Stimulated activated CD4-positive, alpha-beta T cell treated with anti-CD3 and anti-CD28 coated beads, Interleukin-15, amount 100 ng/mL, for 24 hours (primary cell): Measurements from ENCODE around the gene NUDT4.
A peak's percentile ranks its signal among the peaks of the same experiment; 100 is the strongest.
"Not testable (repeated sequence)": the region's sequence is repeated elsewhere in the genome, so short reads cannot be mapped to it uniquely, and the experiment has no call there.

Source experiments
- DNase-seq: peaks from one replicate; pipeline ENCODE4 v3.0.0-alpha.2; 2020

Gene NUDT4

DNA sequence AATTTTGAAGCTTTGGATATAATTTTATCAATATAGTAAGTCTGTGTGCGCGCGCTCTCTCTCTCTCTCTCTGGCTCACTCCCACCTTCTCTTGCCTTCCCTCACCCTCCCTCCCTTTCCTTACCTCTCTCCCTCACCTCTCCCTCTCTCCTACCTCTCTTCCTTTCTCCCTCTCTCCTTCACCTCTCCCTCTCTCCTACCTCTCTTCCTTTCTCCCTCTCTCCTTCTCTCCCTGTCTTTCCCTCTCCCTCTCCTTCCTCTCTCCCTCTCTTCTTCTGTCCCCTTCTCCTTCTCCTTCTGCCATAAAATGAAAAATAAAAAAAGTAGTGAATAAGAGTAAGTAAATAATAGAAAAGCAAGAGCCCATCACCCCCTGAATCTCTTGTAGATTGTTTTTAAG, 9.0 kb upstream of the NUDT4 start:
- DNase-seq = no peak

DNA sequence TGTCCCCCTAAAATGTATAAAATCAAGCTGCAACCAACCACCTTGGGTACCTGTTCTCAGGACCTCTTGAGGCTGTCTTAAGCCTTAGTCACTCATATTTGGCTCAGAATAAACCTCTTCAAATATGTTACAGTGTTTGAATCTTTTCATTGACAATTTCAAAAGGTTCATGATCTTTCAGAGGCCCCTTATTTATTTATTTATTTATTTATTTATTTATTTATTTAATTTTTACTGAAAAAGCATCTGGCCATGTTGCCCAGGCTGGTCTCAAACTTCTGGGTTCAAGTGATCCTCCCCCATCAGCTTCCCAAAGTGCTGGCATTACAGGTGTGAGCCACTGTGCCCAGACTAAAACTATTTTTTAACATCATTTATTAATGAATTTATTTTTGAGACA, 8.2 kb upstream of the NUDT4 start:
- DNase-seq = no peak

GRCh38 chr12:93370947-93371346, 6.8 kb upstream of the NUDT4 start:
- no peak for DNase-seq

- DNase-seq = no peak
Measured at GRCh38 chr12:93373961-93374656, 3.6 kb upstream of the NUDT4 start.

- no peak for DNase-seq
Measured at GRCh38 chr12:93375906-93376305, 1.8 kb upstream of the NUDT4 start.

- no peak for DNase-seq
Measured at GRCh38 chr12:93376436-93377251, 1.1 kb upstream of the NUDT4 start.

DNA sequence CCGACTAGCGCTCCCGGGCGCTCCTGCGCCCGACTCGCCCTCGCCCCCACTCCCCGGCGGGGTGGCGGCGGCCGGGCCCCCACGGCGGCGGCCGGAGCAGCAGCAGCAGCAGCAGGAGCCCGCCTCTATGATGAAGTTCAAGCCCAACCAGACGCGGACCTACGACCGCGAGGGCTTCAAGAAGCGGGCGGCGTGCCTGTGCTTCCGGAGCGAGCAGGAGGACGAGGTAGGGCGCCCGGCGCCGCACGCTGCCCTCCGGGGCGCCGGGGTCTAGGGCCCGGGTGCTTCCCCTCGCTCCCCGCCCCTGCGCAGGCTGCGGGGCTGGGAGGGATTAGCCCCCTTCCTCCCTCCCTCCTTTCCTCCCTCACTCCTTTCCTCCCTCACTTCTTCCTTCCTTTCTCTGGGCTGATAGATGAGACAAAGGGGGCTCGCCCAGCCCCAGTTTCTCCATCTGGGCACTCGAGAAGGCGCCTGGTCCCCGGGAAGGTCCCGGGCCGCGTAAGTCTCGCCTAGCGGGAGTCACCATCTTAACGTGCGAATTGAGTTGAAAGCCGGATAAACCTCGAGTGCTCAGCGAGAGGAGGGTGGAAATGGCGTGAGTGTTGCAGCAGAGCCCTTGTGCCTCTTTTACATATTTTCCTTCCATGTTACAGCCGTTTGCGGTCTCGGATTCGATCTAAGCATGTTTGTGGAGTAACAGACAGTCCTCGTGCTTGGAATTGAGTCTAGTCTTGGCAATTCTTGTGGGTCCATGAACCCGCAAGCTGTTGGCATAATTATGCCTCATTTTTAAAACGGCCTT, 672 bp downstream of the NUDT4 start:
- peak; percentile 70 for DNase-seq

DNA sequence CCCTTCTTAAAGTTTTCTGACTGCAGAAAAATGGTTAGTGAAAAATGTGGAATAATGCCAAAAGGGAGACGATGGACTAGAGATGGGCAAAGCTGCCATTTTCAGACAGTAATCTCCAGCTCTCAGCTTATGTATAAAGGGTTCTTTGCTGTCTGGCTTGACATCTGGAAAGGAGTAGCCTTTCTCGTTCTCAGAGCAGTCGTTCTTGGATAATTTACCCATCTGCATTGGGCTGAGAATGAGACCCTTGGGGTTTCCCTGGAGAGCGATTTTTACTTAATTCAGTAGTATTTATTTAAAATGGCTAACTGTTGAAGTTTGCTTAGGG, 1.2 kb downstream of the NUDT4 start:
- DNase-seq = no peak

DNA sequence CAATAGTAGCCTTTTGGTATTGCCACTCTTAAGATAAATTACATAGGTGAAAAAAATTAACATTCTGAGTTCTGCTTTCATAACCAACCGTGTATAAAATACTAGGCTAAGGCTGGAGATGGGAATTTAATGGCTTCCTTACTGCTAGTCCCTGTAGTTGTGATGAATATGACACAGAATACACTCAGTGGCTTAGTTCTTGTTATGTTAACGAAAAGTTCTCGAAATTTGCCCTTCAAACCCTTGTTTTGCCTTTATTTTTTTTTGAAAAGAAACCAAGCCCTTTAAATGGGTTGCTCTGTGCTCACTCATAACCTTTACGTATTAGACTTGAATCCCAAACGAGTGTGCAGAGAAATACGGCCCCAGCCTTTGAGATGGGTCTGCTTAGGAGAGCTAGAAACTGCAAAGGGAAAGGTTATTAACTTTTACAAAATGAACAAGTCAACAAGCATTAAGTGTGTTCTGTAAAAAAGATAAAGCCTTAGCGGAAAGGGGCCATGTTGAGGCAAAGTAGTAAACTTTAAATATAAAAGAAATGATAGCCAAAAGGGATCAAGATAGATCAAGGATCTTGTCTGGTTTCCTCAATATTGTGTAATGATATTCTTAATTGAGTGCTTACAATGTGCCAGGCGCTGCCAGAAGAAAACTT, 1.7 kb downstream of the NUDT4 start:
- no peak for DNase-seq

- no peak for DNase-seq
Measured at GRCh38 chr12:93379981-93380361, 2.2 kb downstream of the NUDT4 start.

DNA sequence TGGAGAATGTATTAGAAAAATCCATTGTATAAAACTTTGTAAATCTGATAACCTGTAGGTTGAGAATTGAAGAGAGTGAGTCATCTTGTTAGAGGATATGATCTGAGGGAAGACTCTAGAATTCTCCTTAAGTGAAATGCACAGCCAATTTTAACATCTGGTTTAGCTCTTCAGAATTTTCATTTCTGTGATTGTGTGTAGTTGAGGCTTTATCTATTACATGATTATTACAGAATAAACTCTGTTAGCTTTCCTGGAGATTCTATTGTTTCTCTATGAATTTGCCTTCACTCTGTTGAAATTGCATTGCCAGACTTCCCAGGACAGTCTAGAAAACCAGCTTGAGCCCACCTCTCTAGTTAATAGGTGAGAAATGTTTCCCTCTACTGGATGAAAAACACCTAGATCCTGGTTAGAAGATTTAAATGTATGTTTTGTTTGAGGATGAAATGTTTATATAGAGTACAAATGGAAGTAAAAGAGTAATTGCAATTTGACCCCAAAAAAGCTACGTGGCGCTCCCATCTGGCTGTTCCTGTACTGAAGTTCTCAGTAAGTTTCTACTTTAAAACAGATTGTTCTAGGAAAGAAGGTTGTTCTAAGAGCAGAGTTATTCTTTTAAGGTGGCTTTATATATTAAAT, 2.9 kb downstream of the NUDT4 start:
- no peak for DNase-seq

DNA sequence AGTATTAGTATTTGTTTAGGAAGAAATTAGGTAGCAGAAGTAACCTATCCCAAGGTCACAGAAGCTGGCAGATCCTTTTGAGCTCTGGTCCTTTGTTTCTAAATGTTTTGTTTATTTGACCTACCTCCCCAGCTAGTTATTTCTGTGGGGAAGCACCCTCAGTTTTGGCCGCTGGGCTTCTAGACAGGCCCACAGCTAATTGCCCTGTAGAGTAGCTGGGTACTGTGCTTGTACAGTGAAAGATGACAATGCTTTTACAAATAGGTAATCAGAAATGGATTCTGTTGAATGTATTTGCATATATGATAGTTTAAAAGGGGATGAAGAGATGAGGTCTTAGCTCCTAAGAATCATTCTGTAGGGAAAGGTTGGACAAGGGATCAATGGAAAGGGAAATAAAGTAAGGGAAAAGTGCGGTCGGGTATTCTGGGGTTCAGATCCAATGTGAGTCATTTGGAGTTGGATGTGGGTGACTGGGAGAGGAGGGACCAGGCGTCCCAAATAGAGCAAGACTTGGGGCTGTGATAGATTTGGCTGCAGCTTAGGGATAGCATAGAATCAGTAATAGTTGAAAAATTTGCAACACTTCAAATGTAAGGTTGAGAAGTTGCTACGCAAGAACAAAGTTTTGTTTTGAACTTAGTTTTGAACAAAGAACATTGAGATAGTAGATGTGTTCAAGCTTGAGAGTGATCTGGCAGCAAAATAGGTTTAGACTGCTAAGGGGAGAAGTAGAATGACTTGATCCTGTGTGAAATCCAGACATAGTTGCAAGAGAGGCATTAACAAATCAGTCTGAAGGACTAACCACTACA, 3.6 kb downstream of the NUDT4 start:
- DNase-seq = no peak

DNA sequence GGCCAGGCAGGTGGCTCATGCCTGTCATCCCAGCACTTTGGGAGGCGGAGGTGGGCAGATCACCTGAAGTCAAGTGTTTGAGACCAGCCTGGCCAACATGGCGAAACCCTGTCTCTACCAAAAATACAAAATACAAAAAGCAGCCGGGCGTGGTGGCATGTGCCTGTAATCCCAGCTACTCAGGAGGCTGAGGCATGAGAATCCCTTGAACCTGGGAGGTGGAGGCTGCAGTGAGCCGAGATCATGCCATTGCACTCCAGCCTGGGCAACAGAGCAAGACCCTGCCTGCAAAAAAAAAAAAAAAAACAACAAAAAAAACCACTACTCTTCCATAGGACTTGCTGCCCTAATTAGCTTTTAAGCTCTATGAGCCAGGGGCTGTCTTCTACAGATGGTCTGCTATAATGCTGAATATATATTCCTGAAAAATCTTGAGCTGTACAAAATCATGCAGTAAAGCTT, 4.3 kb downstream of the NUDT4 start:
- DNase-seq = not testable (repeated sequence)

DNA sequence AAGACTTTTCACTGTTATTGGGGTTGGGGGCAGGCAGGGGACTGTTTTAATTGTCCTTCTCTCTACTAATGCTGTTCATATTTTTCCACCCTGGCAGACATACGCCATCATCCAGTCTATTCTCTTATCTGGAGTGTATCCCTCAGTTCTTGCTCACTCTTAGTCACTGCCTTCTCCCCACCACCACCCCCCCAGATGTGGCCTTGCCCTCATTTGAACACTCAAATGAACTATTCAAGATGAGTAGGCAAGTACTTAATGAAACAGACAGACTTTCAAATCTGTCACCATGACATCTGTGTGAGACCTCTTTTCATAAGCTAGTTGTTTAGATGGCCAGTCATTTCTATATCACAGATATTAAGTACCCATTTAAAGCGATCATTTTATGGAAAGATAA, 10.1 kb downstream of the NUDT4 start:
- DNase-seq = peak; percentile 77

- no peak for DNase-seq
Measured at GRCh38 chr12:93390031-93390430, 12.3 kb downstream of the NUDT4 start.

GRCh38 chr12:93390549-93391297, 13.0 kb downstream of the NUDT4 start:
- no peak for DNase-seq

- DNase-seq = no peak
Measured at GRCh38 chr12:93393425-93393824, 15.7 kb downstream of the NUDT4 start.

- no peak for DNase-seq
Measured at GRCh38 chr12:93397412-93397811, 19.7 kb downstream of the NUDT4 start.

GRCh38 chr12:93399183-93399863, 21.6 kb downstream of the NUDT4 start:
- DNase-seq = not testable (repeated sequence)
